Ramos (cell line): Measurements from ENCODE around the gene FRMD8.

Experiments
- in situ Hi-C: fragments of 300-500 bp; cut with MboI; formaldehyde crosslinking; loops from one replicate; pipeline ENCODE4 v1.14.3; 2022; ENCODE audit warnings: low sequenced_read_pairs; ENCODE audit not compliant: unreplicated experiment

Gene FRMD8

GRCh38 chr11:65390996-65391395 lies 4.6 kb downstream of the FRMD8 start:
- in situ Hi-C loops = no loop called here

- in situ Hi-C loops = no loop called here
Measured at GRCh38 chr11:65392186-65392829, 5.9 kb downstream of the FRMD8 start.

GRCh38 chr11:65392899-65393298 lies 6.5 kb downstream of the FRMD8 start:
- in situ Hi-C loops = no loop called here

GRCh38 chr11:65393513-65394079 lies 7.2 kb downstream of the FRMD8 start:
- in situ Hi-C loops = no loop called here

GRCh38 chr11:65394125-65394536 lies 7.7 kb downstream of the FRMD8 start:
- in situ Hi-C loops = no loop called here

GRCh38 chr11:65395961-65396530 lies 9.6 kb downstream of the FRMD8 start:
- in situ Hi-C loops = no loop called here

- in situ Hi-C loops = no loop called here
Measured at GRCh38 chr11:65396769-65397745, 10.6 kb downstream of the FRMD8 start.

- in situ Hi-C loops = no loop called here
Measured at GRCh38 chr11:65398362-65398910, 12.0 kb downstream of the FRMD8 start.

- in situ Hi-C loops = no loop called here
Measured at GRCh38 chr11:65399249-65399648, 12.8 kb downstream of the FRMD8 start.

- in situ Hi-C loops = no loop called here
Measured at GRCh38 chr11:65399845-65400244, 13.4 kb downstream of the FRMD8 start.

- in situ Hi-C loops = no loop called here
Measured at GRCh38 chr11:65400307-65401072, 14.1 kb downstream of the FRMD8 start.

GRCh38 chr11:65401073-65401802 lies 14.8 kb downstream of the FRMD8 start:
- in situ Hi-C loops = no loop called here

- in situ Hi-C loops = no loop called here
Measured at GRCh38 chr11:65401803-65402248, 15.4 kb downstream of the FRMD8 start.

- in situ Hi-C loops = no loop called here
Measured at GRCh38 chr11:65402790-65403189, 16.4 kb downstream of the FRMD8 start.

GRCh38 chr11:65403607-65404121 lies 17.2 kb downstream of the FRMD8 start:
- in situ Hi-C loops = no loop called here

- in situ Hi-C loops = no loop called here
Measured at GRCh38 chr11:65404210-65404609, 17.8 kb downstream of the FRMD8 start.

GRCh38 chr11:65404638-65405339 lies 18.4 kb downstream of the FRMD8 start:
- in situ Hi-C loops = no loop called here
